Ascending aorta (tissue), 2 donors: ENCODE results near the gene CNTLN. TPM values are rescaled to one million over a fixed set of nuclear protein-coding genes. Genes with fewer than 3 reads are reported as not detected.

Experiments used
- DNase-seq, 2 donors: peaks; one replicate each; pipeline ENCODE4 v3.0.0-alpha.2; 2019; ENCODE audit warnings: low spot score in 2 of 2
- H3K27ac ChIP-seq, 2 donors: fragments of 200-600 bp; sonication (generic); one replicate each; pipeline ENCODE4 v1.5.1; 2016 to 2017; ENCODE audit warnings: mild to moderate bottlenecking in 1 of 2
- H3K27me3 ChIP-seq: fragments of 200-600 bp; sonication (generic); one replicate; pipeline ENCODE4 v1.5.1; 2017
- H3K36me3 ChIP-seq, 2 donors: fragments of 200-600 bp; sonication (generic); one replicate each; pipeline ENCODE4 v1.5.1; 2016
- H3K4me1 ChIP-seq, 2 donors: fragments of 200-600 bp; sonication (generic); one replicate each; pipeline ENCODE4 v1.5.1; 2016 to 2017; ENCODE audit warnings: mild to moderate bottlenecking in 1 of 2
- H3K4me3 ChIP-seq, 2 donors: fragments of 200-600 bp; sonication (generic); one replicate each; pipeline ENCODE4 v1.5.1; 2016 to 2017; ENCODE audit warnings: mild to moderate bottlenecking in 1 of 2
- H3K9me3 ChIP-seq, 2 donors: fragments of 200-600 bp; sonication (generic); one replicate each; pipeline ENCODE4 v1.5.1; 2016
- intact Hi-C: fragments of 100-400 bp; cut with DNase I; formaldehyde crosslinking; loops from one replicate; pipeline ENCODE4 v1.15.1; 2023
- total RNA-seq: library from RNA; depleted of rRNA; stranded (reverse); fragments of >200 nt; gene quantifications from one replicate; pipeline ENCODE4 v1.1.0, GENCODE V29; 2016
- TF ChIP-seq, protein P1 (sequence below), 3 experiments: fragments of 200-600 bp in 2 of 3; fragments of 450-650 bp in 1 of 3; sonication (generic) in 2 of 3; IDR thresholded peaks; one replicate each; pipeline ENCODE4 v1.5.1; 2016 to 2019; ENCODE audit warnings: antibody characterized with exemption in 3 of 3, mild to moderate bottlenecking in 1 of 3, moderate library complexity in 1 of 3

CNTLN gene
- total RNA-seq, 1 donor from 2014 or later = 3.5 TPM

DNA sequence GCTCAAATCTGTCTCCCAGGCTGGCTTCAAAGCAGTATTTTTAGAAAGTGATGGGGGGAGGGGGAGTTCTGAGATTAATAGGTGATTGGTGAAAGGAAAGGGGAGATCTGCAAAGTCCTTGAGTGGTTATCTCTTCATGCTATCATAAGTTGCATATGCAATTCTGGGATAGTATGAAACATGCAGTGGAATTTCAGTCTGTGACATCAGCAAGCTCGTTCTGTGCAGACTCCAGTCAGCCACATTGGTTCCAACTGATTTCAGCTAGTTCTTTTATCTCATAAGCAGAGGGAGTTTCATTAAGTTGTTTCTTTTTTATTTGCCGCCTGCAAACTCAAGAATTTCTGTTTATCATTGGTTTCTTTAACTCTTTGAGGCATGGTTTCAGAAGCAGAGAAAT lies 263.5 kb downstream of the CNTLN start:
- intact Hi-C loops = no loop called here
- TF ChIP-seq, protein P1, sequence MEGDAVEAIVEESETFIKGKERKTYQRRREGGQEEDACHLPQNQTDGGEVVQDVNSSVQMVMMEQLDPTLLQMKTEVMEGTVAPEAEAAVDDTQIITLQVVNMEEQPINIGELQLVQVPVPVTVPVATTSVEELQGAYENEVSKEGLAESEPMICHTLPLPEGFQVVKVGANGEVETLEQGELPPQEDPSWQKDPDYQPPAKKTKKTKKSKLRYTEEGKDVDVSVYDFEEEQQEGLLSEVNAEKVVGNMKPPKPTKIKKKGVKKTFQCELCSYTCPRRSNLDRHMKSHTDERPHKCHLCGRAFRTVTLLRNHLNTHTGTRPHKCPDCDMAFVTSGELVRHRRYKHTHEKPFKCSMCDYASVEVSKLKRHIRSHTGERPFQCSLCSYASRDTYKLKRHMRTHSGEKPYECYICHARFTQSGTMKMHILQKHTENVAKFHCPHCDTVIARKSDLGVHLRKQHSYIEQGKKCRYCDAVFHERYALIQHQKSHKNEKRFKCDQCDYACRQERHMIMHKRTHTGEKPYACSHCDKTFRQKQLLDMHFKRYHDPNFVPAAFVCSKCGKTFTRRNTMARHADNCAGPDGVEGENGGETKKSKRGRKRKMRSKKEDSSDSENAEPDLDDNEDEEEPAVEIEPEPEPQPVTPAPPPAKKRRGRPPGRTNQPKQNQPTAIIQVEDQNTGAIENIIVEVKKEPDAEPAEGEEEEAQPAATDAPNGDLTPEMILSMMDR (IDR thresholded peaks at IDR 0.05) = no peak

DNA sequence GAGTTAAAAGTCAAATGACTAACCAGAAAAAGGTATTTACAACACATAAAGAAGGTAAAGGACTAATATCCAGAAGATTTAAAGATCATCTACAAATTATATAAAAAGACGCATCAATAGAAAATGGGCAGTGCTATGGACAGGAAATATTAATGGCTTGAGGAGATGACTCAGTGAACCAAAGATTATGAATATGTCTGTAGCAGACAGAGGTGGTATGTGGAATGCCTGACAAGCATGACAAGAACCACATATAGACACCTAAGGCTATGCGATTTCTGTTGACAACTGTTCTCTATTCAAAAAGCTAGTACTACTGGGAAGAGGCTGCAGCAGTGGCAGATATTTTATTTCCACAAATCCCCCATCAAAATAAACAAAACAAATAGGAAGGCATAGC lies 267.0 kb downstream of the CNTLN start:
- Histone ChIP-seq H3K27me3 (no peaks in the 10 kb centered on the region), H3K36me3 (peaks cover 0 to 5% of the 10 kb centered on the region in 2 donors), H3K27ac (no peak overlapping the region), H3K4me1 (no peaks in the 10 kb centered on the region), H3K9me3 (no peaks in the 10 kb centered on the region), H3K4me3 (no peak overlapping the region)
- intact Hi-C loops = no loop called here
- TF ChIP-seq, protein P1 (IDR thresholded peaks at IDR 0.05) = no peak
- no peak for DNase-seq

More for the DNA sequence above, 263.5 kb downstream of the CNTLN start:
- Histone ChIP-seq H3K9me3 (no peaks in the 10 kb centered on the region), H3K4me3 (no peak overlapping the region), H3K4me1 (no peaks in the 10 kb centered on the region), H3K36me3 (peaks cover 3 to 5% of the 10 kb centered on the region in 2 donors), H3K27ac (no peak overlapping the region), H3K27me3 (no peaks in the 10 kb centered on the region)
- no peak for DNase-seq

DNA sequence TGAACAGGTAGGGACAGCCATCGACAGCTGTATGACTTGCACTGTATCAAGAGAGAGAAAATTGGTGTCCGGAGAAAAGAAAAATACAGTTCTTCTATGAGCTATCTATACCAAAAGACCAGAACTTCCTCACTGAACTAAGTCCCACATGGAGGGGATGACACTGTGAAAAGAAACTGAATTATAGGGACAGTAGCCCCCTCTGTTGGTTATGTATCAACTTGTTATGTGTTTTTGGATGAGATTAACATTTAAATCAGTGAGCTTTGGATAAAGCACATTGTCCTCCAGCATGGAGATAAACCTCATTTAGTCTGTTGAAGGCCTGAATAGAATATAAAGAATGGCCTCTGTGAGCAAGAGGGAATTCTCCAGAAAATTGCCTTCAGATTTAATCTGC lies 267.5 kb downstream of the CNTLN start:
- H3K4me3 ChIP-seq = no peak overlapping the region
- no peak for DNase-seq
- H3K9me3 ChIP-seq = no peaks in the 10 kb centered on the region
- no peaks in the 10 kb centered on the region for H3K4me1 ChIP-seq
- intact Hi-C loops = no loop called here
- H3K27me3 ChIP-seq = no peaks in the 10 kb centered on the region
- no peak overlapping the region for H3K27ac ChIP-seq
- TF ChIP-seq, protein P1 (IDR thresholded peaks at IDR 0.05) = no peak
- H3K36me3 ChIP-seq = peaks cover 0 to 5% of the 10 kb centered on the region in 2 donors

DNA sequence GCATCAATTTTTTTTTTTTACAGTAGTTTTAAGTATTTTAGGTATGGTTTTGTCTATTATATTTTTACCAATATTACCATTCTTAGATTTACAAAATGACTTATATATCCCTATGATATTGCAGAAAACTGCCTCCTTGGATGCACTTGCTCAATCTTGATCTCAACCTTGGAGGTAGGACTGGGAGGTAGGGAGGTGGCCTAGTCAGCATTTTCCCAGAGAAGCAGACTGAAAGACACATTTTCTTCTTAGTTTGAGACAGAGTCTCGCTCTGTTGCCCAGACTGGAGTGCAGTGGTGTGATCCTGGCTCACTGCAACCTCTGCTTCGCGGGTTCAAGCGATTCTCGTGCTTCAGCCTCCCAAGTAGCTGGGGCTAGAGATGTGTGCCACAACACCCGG lies 268.7 kb downstream of the CNTLN start:
- no peak overlapping the region for H3K27ac ChIP-seq
- TF ChIP-seq, protein P1 (IDR thresholded peaks at IDR 0.05) = no peak
- H3K9me3 ChIP-seq = no peaks in the 10 kb centered on the region
- intact Hi-C loops = no loop called here
- H3K4me1 ChIP-seq = no peaks in the 10 kb centered on the region
- H3K36me3 ChIP-seq = peaks cover 0 to 5% of the 10 kb centered on the region in 2 donors
- DNase-seq = no peak
- H3K27me3 ChIP-seq = no peaks in the 10 kb centered on the region
- H3K4me3 ChIP-seq = no peak overlapping the region

DNA sequence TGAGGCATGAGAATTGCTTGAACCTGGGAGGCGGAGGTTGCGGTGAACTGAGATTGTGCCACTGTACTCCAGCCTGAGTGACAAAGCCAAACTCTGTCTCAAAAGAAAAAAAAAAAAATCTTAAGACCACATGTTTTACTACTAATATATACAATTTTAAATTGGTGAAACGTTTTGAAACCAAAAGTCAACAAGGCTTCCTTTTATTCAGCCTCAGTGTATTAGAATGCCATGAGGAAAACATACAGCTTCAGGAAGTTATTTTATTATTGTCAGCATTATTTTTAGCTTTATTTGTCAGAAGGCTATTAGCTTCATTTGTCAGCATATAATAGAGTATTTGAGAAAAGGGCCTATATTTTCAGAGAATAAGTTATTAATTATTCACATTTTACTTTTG lies 280.1 kb downstream of the CNTLN start:
- Histone ChIP-seq H3K27me3 (no peaks in the 10 kb centered on the region), H3K4me1 (no peaks in the 10 kb centered on the region), H3K4me3 (no peak overlapping the region), H3K27ac (no peak overlapping the region), H3K36me3 (peaks cover 0 to 6% of the 10 kb centered on the region in 2 donors), H3K9me3 (no peaks in the 10 kb centered on the region)
- no peak for DNase-seq
- intact Hi-C loops = no loop called here
- TF ChIP-seq, protein P1 (IDR thresholded peaks at IDR 0.05) = no peak
